ENCODE data around the gene USP28.
A peak's percentile ranks its signal among the peaks of the same experiment; 100 is the strongest.
"Not testable (repeated sequence)": the region's sequence is repeated elsewhere in the genome, so short reads cannot be mapped to it uniquely, and the experiment has no call there.

Gene USP28

GRCh38 chr11:113875234-113876073, at the start of gene USP28:
Gene USP28, minus strand, starts transcription at chr11:113875572. Its CDS starts 71 bp downstream, at chr11:113875501.
- peak; percentile 33 for DNase-seq

- DNase-seq: no peak
These were observed 48.2 kb upstream of the USP28 start for GRCh38 chr11:113923572-113923971.

GRCh38 chr11:113911491-113911890, 36.1 kb upstream of the USP28 start:
- not testable (repeated sequence) for DNase-seq

GRCh38 chr11:113908098-113908497, 32.7 kb upstream of the USP28 start:
- no peak for DNase-seq

GRCh38 chr11:113907681-113908080, 32.3 kb upstream of the USP28 start:
- no peak for DNase-seq

GRCh38 chr11:113907152-113907551, 31.8 kb upstream of the USP28 start:
- DNase-seq: no peak

- no peak for DNase-seq
These were observed 31.1 kb upstream of the USP28 start for GRCh38 chr11:113906516-113906915.

GRCh38 chr11:113906038-113906437, 30.7 kb upstream of the USP28 start:
- peak; percentile 42 for DNase-seq

GRCh38 chr11:113904379-113905101, 29.2 kb upstream of the USP28 start, which contains the start of gene HTR3B:
Gene HTR3B, plus strand, starts transcription at chr11:113904796. Its CDS starts 138 bp downstream, at chr11:113904934.
- DNase-seq: no peak

- DNase-seq: no peak
These were observed 25.8 kb upstream of the USP28 start for GRCh38 chr11:113901141-113901540.

- no peak for DNase-seq
These were observed 20.9 kb upstream of the USP28 start for GRCh38 chr11:113896156-113896879.

GRCh38 chr11:113895367-113896155, 20.2 kb upstream of the USP28 start:
- no peak for DNase-seq

- no peak for DNase-seq
These were observed 19.1 kb upstream of the USP28 start for GRCh38 chr11:113894421-113894996.

GRCh38 chr11:113888848-113889247, 13.5 kb upstream of the USP28 start:
- DNase-seq: no peak

- peak; percentile 45 for DNase-seq
These were observed 10.5 kb upstream of the USP28 start for GRCh38 chr11:113885897-113886296.

- DNase-seq: no peak
These were observed 9.0 kb upstream of the USP28 start for GRCh38 chr11:113884361-113884836.

GRCh38 chr11:113881856-113882255, 6.5 kb upstream of the USP28 start:
- no peak for DNase-seq

GRCh38 chr11:113880971-113881370, 5.6 kb upstream of the USP28 start:
- DNase-seq: no peak

GRCh38 chr11:113879446-113879845, 4.1 kb upstream of the USP28 start:
- DNase-seq: not testable (repeated sequence)

GRCh38 chr11:113877670-113878055, 2.3 kb upstream of the USP28 start:
- DNase-seq: no peak

- no peak for DNase-seq
These were observed 1.7 kb upstream of the USP28 start for GRCh38 chr11:113876798-113877669.

Measured in NCI-H1436 treated with DMSO at 0.1 percent for 48 hours (cell line).